ENCODE measurements around the gene NHS.

NHS gene

DNA sequence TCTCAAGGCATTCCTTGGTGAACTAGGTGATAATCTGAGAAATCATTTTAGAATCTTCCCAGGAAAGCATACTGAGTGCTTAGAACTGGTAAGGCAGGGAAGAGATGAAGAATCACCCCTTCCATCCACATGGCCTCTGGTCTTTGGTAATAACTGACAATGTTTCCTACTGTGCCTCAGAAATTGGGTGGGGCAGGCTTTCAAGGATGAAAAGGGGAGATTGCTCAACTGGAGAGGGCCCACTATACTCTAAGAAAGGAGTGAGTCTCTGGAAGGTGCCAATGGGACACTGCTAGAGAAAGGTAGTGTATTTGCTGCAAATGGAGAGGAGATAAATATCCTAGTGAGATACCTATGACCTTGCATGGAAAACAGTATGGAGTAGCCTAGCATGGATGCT lies 227.2 kb downstream of the NHS start:
- Mint-ChIP-seq H3K36me3 (ENCODE audit: insufficient read depth) (no peaks in the 10 kb centered on the region), H3K4me1 (ENCODE audit: low read depth in 2 of 2) (no peaks in the 10 kb centered on the region), H3K27ac (no peak overlapping the region), H3K4me3 (no peak overlapping the region), H3K27me3 (peaks cover 8 to 10% of the 10 kb centered on the region in 2 donors), H3K9me3 (no peaks in the 10 kb centered on the region)
- no peak for ATAC-seq (replicated peaks)
- no peak for DNase-seq

DNA sequence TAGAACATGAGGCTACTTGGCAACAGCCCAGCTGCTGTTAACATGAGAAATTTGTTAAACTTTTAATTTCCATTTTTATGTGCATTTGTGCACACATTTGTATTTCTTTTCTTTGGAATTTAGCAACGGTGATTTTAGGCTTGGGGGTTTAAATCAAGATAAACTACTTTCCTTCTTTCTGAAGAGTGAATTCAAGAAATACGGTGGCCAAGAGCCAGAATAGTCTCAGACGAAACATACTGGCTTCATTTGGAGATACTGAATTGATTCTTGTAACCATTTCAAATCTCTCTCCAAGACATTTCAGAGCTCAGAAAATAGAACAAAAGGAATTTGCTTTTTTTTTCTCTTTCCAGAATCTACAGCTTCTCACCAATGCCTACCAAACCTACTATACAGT lies 228.2 kb downstream of the NHS start:
- no peaks in the 10 kb centered on the region for H3K4me1 Mint-ChIP-seq (ENCODE audit: low read depth in 2 of 2)
- no peak overlapping the region for H3K27ac Mint-ChIP-seq
- no peaks in the 10 kb centered on the region for H3K36me3 Mint-ChIP-seq (ENCODE audit: insufficient read depth)
- ATAC-seq (replicated peaks): no peak
- peaks cover 8 to 10% of the 10 kb centered on the region in 2 donors for H3K27me3 Mint-ChIP-seq
- no peak overlapping the region for H3K4me3 Mint-ChIP-seq
- H3K9me3 Mint-ChIP-seq: no peaks in the 10 kb centered on the region
- no peak for DNase-seq

DNA sequence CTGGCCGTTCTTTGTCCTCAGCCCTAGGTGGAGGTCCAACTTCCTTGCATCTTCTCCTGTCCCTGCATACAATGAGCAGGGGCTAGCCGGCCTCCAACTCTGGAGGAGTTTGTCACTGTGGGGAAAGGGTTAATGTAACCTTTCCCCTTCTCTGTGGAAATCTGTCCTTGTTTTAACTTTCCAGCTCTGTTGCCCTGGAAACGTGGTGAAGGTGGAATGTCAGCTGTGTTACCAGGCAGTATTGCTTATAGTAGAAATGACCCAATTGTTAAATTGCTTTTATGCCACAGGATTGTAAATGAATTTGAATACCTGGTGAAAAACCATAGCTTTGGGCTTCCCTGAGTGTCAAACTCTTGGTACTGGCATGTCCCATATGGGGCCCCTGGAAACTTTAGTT lies 230.7 kb downstream of the NHS start:
- H3K4me3 Mint-ChIP-seq: no peak overlapping the region
- no peaks in the 10 kb centered on the region for H3K9me3 Mint-ChIP-seq
- ATAC-seq (replicated peaks) (no peak), DNase-seq (no peak)
- peaks cover 1 to 8% of the 10 kb centered on the region in 2 donors for H3K27me3 Mint-ChIP-seq
- no peaks in the 10 kb centered on the region for H3K4me1 Mint-ChIP-seq (ENCODE audit: low read depth in 2 of 2)
- no peak overlapping the region for H3K27ac Mint-ChIP-seq
- H3K36me3 Mint-ChIP-seq (ENCODE audit: insufficient read depth): no peaks in the 10 kb centered on the region

DNA sequence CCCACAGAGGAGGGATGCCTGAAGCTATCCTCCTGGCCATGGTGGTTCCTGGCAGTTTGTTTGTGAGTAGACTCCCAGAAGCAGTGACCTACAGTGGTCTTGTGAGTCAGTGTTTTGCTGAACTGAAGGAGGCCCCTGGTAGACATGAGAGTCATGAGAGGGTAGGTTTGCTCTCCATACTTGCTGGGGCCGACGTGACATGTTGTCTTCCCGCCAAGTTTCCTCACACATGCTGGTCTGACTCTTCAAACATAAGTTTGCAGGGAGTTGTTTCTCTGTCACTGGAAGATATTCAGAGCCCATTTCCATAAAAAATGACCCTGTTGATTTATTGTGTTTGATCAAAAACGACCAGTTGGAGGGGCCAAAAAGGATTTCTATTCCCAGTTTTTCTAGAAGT lies 231.2 kb downstream of the NHS start:
- ATAC-seq (replicated peaks) (no peak), DNase-seq (no peak)
- Mint-ChIP-seq H3K27ac (no peak overlapping the region), H3K4me1 (ENCODE audit: low read depth in 2 of 2) (no peaks in the 10 kb centered on the region), H3K9me3 (no peaks in the 10 kb centered on the region), H3K36me3 (ENCODE audit: insufficient read depth) (no peaks in the 10 kb centered on the region), H3K27me3 (peaks cover 0 to 8% of the 10 kb centered on the region in 2 donors), H3K4me3 (no peak overlapping the region)

DNA sequence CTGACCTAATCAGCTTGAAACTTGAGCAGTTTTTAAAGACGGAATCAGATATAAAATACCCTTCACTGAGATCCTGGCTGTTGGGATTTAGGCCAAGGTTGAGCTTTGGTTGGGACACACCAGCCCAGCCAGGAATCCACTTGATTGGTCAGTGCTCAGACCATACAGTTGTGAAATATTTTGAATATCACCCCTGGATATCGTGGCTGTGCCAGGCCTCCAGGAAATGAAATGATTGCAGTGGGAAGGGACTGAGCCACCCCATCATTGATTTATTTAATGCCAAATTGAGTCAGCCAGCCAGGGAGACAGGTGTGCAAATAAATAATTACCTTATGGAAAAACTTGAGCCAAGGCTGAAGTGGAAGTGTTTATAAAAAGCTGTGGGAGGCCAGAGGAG lies 233.9 kb downstream of the NHS start:
- H3K4me1 Mint-ChIP-seq (ENCODE audit: low read depth in 2 of 2): no peaks in the 10 kb centered on the region
- no peaks in the 10 kb centered on the region for H3K36me3 Mint-ChIP-seq (ENCODE audit: insufficient read depth)
- no peaks in the 10 kb centered on the region for H3K9me3 Mint-ChIP-seq
- ATAC-seq (replicated peaks) (no peak), DNase-seq (no peak)
- H3K27me3 Mint-ChIP-seq: no peaks in the 10 kb centered on the region
- H3K4me3 Mint-ChIP-seq: no peak overlapping the region
- no peak overlapping the region for H3K27ac Mint-ChIP-seq

DNA sequence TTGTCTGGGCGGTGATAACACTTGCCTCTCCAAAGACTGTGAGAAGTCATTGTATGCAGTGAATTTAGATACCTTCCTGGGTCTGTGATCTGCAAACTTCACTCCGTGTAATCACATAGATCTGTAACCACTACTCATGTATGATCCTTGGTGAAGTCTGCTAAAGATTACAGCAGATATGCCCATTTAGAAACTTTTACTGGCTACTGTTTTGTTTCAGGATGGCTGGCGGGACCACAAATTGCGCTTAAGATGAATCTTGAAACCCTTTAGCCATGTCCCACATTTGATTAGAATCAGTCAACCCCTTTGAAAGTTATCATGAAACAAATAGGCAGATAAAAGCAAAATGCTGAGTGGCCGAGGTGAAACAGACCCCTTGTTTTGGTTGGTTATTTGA lies 235.8 kb downstream of the NHS start:
- Mint-ChIP-seq H3K27ac (no peak overlapping the region), H3K27me3 (no peaks in the 10 kb centered on the region), H3K36me3 (ENCODE audit: insufficient read depth) (no peaks in the 10 kb centered on the region), H3K4me1 (ENCODE audit: low read depth in 2 of 2) (no peaks in the 10 kb centered on the region), H3K9me3 (no peaks in the 10 kb centered on the region), H3K4me3 (no peak overlapping the region)
- DNase-seq (no peak), ATAC-seq (replicated peaks) (no peak)

DNA sequence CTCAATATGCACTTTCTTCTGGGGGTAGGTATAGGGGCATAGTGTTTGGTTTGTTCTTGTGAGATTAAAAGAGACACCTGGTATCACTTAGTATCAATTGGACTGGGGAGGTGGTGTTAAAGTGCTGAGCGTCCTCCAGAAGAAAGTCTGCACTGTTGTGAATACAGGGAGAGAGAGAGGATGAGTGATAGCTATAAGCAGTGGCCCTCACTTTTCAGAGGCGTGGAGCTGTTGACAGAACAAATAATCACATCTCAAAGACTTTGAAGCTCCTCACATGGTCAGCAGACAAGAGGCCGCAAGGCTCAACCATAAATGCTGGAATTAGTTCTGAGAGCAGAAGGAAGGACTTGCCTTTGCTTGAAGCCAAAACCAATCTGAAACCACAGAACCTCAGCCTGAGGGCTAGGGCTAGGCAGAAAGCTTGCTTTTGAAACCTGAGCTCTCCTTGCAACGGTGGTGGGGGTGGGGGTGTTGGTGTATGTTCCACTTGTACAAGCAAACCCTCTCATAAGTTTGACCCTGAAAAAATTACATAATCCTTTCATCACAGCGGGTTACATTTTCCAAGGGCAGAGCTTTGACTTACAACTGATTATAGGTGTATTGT lies 239.1 kb downstream of the NHS start:
- Mint-ChIP-seq H3K36me3 (ENCODE audit: insufficient read depth) (no peaks in the 10 kb centered on the region), H3K4me1 (ENCODE audit: low read depth in 2 of 2) (no peaks in the 10 kb centered on the region), H3K27me3 (no peaks in the 10 kb centered on the region), H3K4me3 (no peak overlapping the region), H3K27ac (no peak overlapping the region), H3K9me3 (no peaks in the 10 kb centered on the region)
- ATAC-seq (replicated peaks) (no peak), DNase-seq (no peak)

DNA sequence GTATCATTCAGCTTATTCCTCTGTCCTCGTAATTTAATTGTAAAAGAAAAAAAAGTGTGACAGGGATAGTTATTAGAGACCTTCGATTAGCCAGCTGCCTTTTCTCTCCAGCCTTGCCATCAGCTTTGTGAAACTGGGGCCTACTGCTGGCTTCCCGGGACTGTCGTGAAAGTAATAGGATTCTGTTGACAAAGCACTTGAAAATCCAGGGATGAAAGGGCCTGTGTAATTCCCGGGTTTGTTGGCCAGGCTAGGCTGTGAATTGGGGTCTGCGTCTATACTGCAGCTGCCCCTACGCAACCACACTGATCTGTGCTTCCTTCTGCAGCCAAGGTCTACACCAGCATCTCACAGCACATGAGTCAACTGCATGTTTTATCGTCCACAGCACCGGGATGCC lies 241.9 kb downstream of the NHS start:
- Mint-ChIP-seq H3K4me1 (ENCODE audit: low read depth in 2 of 2) (no peaks in the 10 kb centered on the region), H3K36me3 (ENCODE audit: insufficient read depth) (no peaks in the 10 kb centered on the region), H3K4me3 (no peak overlapping the region), H3K27ac (no peak overlapping the region), H3K27me3 (no peaks in the 10 kb centered on the region), H3K9me3 (peaks cover 0 to 2% of the 10 kb centered on the region in 2 donors)
- no peak for DNase-seq
- no peak for ATAC-seq (replicated peaks)

DNA sequence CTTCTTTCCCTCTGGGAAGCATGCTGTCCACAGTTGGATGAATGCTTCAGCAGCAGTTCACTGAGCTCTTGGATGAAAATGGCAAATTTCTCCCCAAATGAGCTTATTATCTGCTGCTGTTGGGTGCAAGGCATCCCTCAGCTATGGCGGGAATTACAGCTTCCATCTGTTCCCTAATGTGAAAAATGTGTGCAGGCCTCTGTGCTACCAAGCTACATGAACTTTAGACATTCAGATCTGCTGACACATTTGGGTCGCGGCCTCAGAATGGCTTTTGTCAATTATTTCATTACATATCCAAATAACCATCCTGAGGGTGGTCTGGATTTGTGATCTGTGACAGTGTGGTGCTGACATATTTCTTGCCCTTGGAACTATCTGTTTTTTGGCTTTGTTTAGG lies 242.8 kb downstream of the NHS start:
- DNase-seq: no peak
- H3K36me3 Mint-ChIP-seq (ENCODE audit: insufficient read depth): no peaks in the 10 kb centered on the region
- H3K4me1 Mint-ChIP-seq (ENCODE audit: low read depth in 2 of 2): no peaks in the 10 kb centered on the region
- no peak overlapping the region for H3K27ac Mint-ChIP-seq
- no peak overlapping the region for H3K4me3 Mint-ChIP-seq
- no peak for ATAC-seq (replicated peaks)
- H3K27me3 Mint-ChIP-seq: no peaks in the 10 kb centered on the region
- peaks cover 0 to 2% of the 10 kb centered on the region in 2 donors for H3K9me3 Mint-ChIP-seq

DNA sequence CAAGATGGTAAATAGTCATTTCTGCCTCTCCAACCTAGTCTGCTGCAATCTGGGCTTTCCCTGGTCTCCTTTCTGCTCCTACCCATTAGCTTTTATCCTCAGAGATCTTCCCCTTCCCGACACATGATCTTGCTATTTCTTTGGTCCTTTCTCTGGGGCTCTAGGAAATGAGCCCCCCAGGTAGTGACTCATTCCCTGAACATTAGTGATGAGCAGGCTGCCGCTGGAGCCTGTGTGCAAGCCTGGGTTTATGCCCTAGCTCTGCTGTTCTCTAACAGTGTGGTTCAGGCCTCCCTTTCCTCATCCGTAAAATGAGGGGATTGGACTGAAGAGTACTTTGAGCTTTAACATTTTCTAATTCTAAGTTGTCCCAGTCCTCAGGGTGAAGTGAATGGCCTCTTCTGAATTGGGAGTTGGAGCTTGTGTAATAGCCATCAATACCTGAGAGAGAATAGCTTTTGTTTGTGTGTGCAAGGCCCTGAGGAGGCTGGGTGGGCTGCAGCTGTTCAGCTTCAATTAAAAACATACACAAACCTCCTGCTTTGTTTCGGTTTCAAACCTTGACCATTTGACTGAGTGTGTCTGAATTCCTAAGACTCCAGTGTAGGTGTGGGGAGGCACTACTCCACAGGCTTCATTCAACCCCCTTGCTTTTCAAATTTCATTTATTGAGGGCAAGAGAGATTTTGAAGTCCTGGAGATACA lies 246.7 kb downstream of the NHS start:
- H3K9me3 Mint-ChIP-seq: peaks cover 0 to 2% of the 10 kb centered on the region in 2 donors
- ATAC-seq (replicated peaks): no peak

DNA sequence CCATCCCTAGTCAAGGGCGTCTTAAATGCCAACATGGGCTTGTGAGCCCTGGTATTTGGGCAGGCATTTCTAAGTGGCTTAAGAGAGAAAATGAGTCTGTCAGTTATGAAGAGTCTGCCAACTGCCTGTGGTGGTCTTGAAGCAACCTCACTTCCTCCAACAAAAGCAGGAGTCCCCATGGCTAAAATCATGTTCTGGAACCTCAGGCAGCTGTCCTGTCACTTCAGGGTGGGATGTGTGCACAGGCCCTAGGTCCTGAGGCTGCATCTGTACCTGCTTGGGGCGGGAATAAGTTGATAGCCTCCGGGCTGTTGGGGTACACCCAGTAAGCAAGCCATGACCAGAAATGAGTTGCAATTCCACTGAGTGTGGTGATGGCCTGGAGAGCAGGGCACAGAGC lies 247.3 kb downstream of the NHS start:
- no peak overlapping the region for H3K4me3 Mint-ChIP-seq
- peaks cover 0 to 2% of the 10 kb centered on the region in 2 donors for H3K9me3 Mint-ChIP-seq
- H3K27me3 Mint-ChIP-seq: no peaks in the 10 kb centered on the region
- DNase-seq (no peak), ATAC-seq (replicated peaks) (no peak)
- no peaks in the 10 kb centered on the region for H3K36me3 Mint-ChIP-seq (ENCODE audit: insufficient read depth)
- H3K27ac Mint-ChIP-seq: no peak overlapping the region
- no peaks in the 10 kb centered on the region for H3K4me1 Mint-ChIP-seq (ENCODE audit: low read depth in 2 of 2)

More for the DNA sequence above, 246.7 kb downstream of the NHS start:
- no peak for DNase-seq
- H3K4me3 Mint-ChIP-seq: no peak overlapping the region
- no peak overlapping the region for H3K27ac Mint-ChIP-seq
- H3K36me3 Mint-ChIP-seq (ENCODE audit: insufficient read depth): no peaks in the 10 kb centered on the region
- no peaks in the 10 kb centered on the region for H3K4me1 Mint-ChIP-seq (ENCODE audit: low read depth in 2 of 2)
- no peaks in the 10 kb centered on the region for H3K27me3 Mint-ChIP-seq

DNA sequence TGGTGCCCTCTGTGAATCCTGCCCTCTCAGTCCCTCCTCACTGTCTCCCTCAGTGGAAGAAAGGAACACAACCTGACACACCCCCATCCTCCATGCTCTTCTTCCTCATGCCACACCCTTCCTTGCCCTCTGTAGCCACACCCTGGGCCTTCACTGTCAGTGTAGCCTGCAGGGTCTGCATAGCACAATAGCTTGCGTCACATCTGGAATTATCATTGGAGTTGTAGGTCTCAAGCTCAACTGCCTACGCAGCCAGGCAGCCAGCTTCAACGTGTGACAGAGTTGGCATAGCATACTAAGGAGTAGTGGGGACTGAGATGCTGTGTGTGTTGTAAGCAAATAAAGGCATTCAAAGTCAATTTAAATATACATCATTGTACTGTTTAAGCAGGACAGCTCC lies 248.8 kb downstream of the NHS start:
- DNase-seq: no peak
- peaks cover 0 to 2% of the 10 kb centered on the region in 2 donors for H3K9me3 Mint-ChIP-seq
- H3K36me3 Mint-ChIP-seq (ENCODE audit: insufficient read depth): no peaks in the 10 kb centered on the region
- H3K27me3 Mint-ChIP-seq: no peaks in the 10 kb centered on the region
- no peak overlapping the region for H3K27ac Mint-ChIP-seq
- no peak for ATAC-seq (replicated peaks)
- H3K4me1 Mint-ChIP-seq (ENCODE audit: low read depth in 2 of 2): no peaks in the 10 kb centered on the region
- no peak overlapping the region for H3K4me3 Mint-ChIP-seq

DNA sequence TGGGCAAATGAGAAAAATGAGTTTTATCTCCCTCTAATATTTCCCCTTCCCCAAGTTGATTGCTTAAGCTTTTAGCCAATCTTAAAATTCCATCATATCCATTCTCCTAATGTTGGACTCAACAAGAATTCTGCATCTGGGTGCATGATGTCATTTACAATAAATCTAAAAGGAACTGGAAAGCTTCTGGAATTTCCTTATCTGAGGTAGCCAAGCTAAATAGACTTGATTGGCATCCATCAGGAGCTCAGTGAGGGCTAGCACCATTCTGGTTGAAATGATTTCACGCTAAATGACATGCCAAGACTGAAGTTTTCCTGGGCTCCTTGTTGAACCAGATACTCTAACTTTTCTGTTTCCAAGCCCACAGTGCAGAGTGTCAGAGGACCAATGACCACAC lies 252.0 kb downstream of the NHS start:
- no peaks in the 10 kb centered on the region for H3K36me3 Mint-ChIP-seq (ENCODE audit: insufficient read depth)
- H3K9me3 Mint-ChIP-seq: no peaks in the 10 kb centered on the region
- no peaks in the 10 kb centered on the region for H3K4me1 Mint-ChIP-seq (ENCODE audit: low read depth in 2 of 2)
- H3K27ac Mint-ChIP-seq: no peak overlapping the region
- no peaks in the 10 kb centered on the region for H3K27me3 Mint-ChIP-seq
- no peak for ATAC-seq (replicated peaks)
- no peak for DNase-seq
- no peak overlapping the region for H3K4me3 Mint-ChIP-seq

DNA sequence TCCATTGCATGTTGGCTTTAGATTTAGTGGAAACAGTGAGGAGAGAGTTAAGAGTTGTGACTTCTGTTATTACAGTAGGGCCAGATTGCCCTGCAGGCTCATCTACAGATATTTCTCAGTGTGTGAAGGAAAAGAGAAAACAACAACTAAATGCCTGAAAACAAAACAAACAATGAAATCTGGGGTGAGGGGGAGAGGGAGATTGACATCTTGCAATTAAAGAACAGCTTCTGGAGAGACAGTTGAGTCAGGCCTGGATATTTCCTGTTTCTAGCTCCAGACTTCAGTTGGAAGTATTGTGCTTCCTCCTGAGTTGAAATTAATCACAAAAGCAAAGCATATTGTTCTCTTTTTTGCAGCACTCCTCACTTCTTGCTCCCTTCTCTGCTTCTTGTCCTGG lies 254.0 kb downstream of the NHS start:
- no peaks in the 10 kb centered on the region for H3K9me3 Mint-ChIP-seq
- no peak overlapping the region for H3K4me3 Mint-ChIP-seq
- H3K4me1 Mint-ChIP-seq (ENCODE audit: low read depth in 2 of 2): no peaks in the 10 kb centered on the region
- ATAC-seq (replicated peaks): no peak
- no peaks in the 10 kb centered on the region for H3K36me3 Mint-ChIP-seq (ENCODE audit: insufficient read depth)
- H3K27me3 Mint-ChIP-seq: no peaks in the 10 kb centered on the region
- no peak for DNase-seq
- no peak overlapping the region for H3K27ac Mint-ChIP-seq

All from effector memory CD8-positive, alpha-beta T cell (primary cell).